GM19099 (cell line): ENCODE data around the gene GSC2.

ENCODE experiments used
- POLR2A ChIP-seq: IDR thresholded peaks from 3 replicates; pipeline ENCODE4 v1.6.1; 2011; ENCODE audit warnings: low read depth; ENCODE audit not compliant: insufficient read length; ENCODE audit errors: extremely low read depth

GSC2 gene

GRCh38 chr22:19181786-19182471 is 31.8 kb upstream of the GSC2 start:
- TF ChIP-seq POLR2A: no peak

- TF ChIP-seq POLR2A: no peak
These were observed 30.8 kb upstream of the GSC2 start for GRCh38 chr22:19180740-19181410.

- no peak for TF ChIP-seq POLR2A
These were observed 30.1 kb upstream of the GSC2 start for GRCh38 chr22:19180234-19180633.

- no peak for TF ChIP-seq POLR2A
These were observed 29.5 kb upstream of the GSC2 start for GRCh38 chr22:19179497-19180048.

- TF ChIP-seq POLR2A: peak; percentile 60
These were observed 28.8 kb upstream of the GSC2 start, which contains the start of gene SLC25A1 for GRCh38 chr22:19178657-19179496. Gene SLC25A1 (minus strand): TSS chr22:19178736. CDS start chr22:19178673, 63 bp downstream.

- no peak for TF ChIP-seq POLR2A
These were observed 28.1 kb upstream of the GSC2 start for GRCh38 chr22:19178065-19178656.

- no peak for TF ChIP-seq POLR2A
These were observed 27.3 kb upstream of the GSC2 start for GRCh38 chr22:19177164-19178064.

- TF ChIP-seq POLR2A: no peak
These were observed 26.6 kb upstream of the GSC2 start for GRCh38 chr22:19176732-19177131.

- TF ChIP-seq POLR2A: no peak
These were observed 26.1 kb upstream of the GSC2 start for GRCh38 chr22:19176175-19176643.

GRCh38 chr22:19175602-19176174 is 25.6 kb upstream of the GSC2 start:
- no peak for TF ChIP-seq POLR2A

- TF ChIP-seq POLR2A: no peak
These were observed 25.0 kb upstream of the GSC2 start for GRCh38 chr22:19175026-19175601.

GRCh38 chr22:19174106-19175025 is 24.3 kb upstream of the GSC2 start:
- TF ChIP-seq POLR2A: no peak
